Suppressor macrophage treated with lipopolysaccharide for 4 hours (primary cell): ENCODE data around the gene TNIK.
A peak's percentile ranks its signal among the peaks of the same experiment; 100 is the strongest.

Experiments used
- DNase-seq: peaks from one replicate; pipeline ENCODE4 v3.0.0-alpha.2; 2020

The TNIK gene

GRCh38 chr3:171416666-171417065 lies 43.5 kb downstream of the TNIK start:
- DNase-seq: no peak

- no peak for DNase-seq
These were observed 44.1 kb downstream of the TNIK start for GRCh38 chr3:171416061-171416460.

- DNase-seq: no peak
These were observed 45.1 kb downstream of the TNIK start for GRCh38 chr3:171415070-171415469.

- no peak for DNase-seq
These were observed 47.7 kb downstream of the TNIK start for GRCh38 chr3:171412473-171412872.

- no peak for DNase-seq
These were observed 48.2 kb downstream of the TNIK start for GRCh38 chr3:171412054-171412453.

GRCh38 chr3:171410186-171410585 lies 50.0 kb downstream of the TNIK start:
- no peak for DNase-seq

- peak; percentile 38 for DNase-seq
These were observed 52.4 kb downstream of the TNIK start for GRCh38 chr3:171407759-171408158.

- no peak for DNase-seq
These were observed 55.7 kb downstream of the TNIK start for GRCh38 chr3:171404376-171404967.

GRCh38 chr3:171402281-171402680 lies 57.9 kb downstream of the TNIK start:
- DNase-seq: no peak

- DNase-seq: no peak
These were observed 58.8 kb downstream of the TNIK start for GRCh38 chr3:171401432-171401831.

- DNase-seq: no peak
These were observed 60.4 kb downstream of the TNIK start for GRCh38 chr3:171399842-171400241.

GRCh38 chr3:171398343-171398742 lies 61.9 kb downstream of the TNIK start:
- DNase-seq: no peak

- DNase-seq: no peak
These were observed 63.1 kb downstream of the TNIK start for GRCh38 chr3:171397089-171397488.

GRCh38 chr3:171396048-171396447 lies 64.2 kb downstream of the TNIK start:
- DNase-seq: no peak

- no peak for DNase-seq
These were observed 67.0 kb downstream of the TNIK start for GRCh38 chr3:171393032-171393744.

GRCh38 chr3:171391432-171391831 lies 68.8 kb downstream of the TNIK start:
- DNase-seq: no peak

- no peak for DNase-seq
These were observed 69.9 kb downstream of the TNIK start for GRCh38 chr3:171390051-171390941.

GRCh38 chr3:171389491-171389890 lies 70.7 kb downstream of the TNIK start:
- DNase-seq: no peak

GRCh38 chr3:171388527-171388926 lies 71.7 kb downstream of the TNIK start:
- peak; percentile 37 for DNase-seq

GRCh38 chr3:171387062-171387461 lies 73.1 kb downstream of the TNIK start:
- DNase-seq: no peak

GRCh38 chr3:171385086-171385485 lies 75.1 kb downstream of the TNIK start:
- no peak for DNase-seq

GRCh38 chr3:171384101-171384891 lies 75.9 kb downstream of the TNIK start:
- DNase-seq: no peak
